ENCODE results near the gene FLRT2.
A peak's percentile ranks its signal among the peaks of the same experiment; 100 is the strongest.

The FLRT2 gene

DNA sequence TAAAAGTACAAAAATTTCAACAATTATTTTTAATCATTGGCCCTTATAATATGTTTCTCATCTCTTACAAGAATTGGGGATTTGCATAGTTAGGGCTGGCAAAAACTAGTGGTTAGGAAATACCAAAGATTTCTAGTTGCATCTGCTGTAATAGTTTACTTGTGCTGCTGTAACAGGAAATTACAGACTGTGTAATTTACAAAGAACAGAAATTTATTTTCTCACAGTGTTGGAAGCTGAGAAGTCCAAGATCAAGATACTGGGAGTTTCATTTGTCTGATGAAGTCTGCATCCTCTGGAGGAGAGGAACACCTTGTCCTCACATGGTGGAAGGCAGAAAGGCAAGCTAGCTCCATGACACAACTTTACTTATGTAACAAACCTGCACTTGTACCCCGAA is 157.0 kb downstream of the FLRT2 start:
- no peak for TF ChIP-seq ZFX (IDR thresholded peaks at IDR 0.05)
- TF ChIP-seq, protein P1, sequence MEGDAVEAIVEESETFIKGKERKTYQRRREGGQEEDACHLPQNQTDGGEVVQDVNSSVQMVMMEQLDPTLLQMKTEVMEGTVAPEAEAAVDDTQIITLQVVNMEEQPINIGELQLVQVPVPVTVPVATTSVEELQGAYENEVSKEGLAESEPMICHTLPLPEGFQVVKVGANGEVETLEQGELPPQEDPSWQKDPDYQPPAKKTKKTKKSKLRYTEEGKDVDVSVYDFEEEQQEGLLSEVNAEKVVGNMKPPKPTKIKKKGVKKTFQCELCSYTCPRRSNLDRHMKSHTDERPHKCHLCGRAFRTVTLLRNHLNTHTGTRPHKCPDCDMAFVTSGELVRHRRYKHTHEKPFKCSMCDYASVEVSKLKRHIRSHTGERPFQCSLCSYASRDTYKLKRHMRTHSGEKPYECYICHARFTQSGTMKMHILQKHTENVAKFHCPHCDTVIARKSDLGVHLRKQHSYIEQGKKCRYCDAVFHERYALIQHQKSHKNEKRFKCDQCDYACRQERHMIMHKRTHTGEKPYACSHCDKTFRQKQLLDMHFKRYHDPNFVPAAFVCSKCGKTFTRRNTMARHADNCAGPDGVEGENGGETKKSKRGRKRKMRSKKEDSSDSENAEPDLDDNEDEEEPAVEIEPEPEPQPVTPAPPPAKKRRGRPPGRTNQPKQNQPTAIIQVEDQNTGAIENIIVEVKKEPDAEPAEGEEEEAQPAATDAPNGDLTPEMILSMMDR (conservative IDR thresholded peaks at IDR 0.05) = no peak
- H3K27ac ChIP-seq = no peak overlapping the region

DNA sequence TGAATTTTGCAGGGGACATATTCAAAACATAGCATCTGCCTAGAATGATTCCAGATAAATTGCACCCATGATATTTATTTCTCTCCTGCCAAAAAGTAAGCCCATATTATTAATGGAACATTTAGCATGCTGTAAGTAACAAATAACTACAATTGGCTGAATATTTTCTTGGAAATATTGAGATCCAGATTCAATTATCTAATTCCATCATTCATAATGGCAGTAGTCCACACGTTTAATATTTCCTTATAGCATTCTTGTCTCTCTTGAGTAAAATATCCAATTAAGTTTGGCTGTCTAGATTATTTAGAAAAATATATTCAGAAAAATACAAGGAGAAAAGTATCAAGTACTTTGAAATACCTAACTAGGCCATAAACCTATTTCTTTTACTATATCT is 157.5 kb downstream of the FLRT2 start:
- no peak for TF ChIP-seq ZFX (IDR thresholded peaks at IDR 0.05)
- TF ChIP-seq, protein P1 (conservative IDR thresholded peaks at IDR 0.05) = no peak
- H3K27ac ChIP-seq = no peak overlapping the region

DNA sequence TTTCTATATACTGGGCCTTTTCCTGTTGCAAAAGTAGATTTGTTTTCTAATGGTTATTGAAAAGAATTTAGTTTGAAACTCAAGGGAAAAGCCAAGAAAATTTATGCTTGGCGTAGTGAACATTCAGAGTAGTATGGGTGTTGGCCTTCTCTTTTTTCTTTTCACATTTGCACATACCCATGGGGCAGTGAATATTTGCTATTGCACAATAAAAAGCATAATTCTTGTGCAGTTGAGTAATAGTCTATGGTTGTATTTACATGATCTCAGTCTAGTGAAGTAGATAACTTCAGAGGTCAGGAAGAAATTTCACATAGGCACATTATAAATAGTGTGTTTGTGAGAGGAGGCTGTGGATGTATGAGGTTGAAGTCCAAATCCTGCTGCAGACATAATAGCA is 158.1 kb downstream of the FLRT2 start:
- no peak overlapping the region for H3K27ac ChIP-seq
- TF ChIP-seq ZFX (IDR thresholded peaks at IDR 0.05) = no peak
- TF ChIP-seq, protein P1 (conservative IDR thresholded peaks at IDR 0.05) = no peak

DNA sequence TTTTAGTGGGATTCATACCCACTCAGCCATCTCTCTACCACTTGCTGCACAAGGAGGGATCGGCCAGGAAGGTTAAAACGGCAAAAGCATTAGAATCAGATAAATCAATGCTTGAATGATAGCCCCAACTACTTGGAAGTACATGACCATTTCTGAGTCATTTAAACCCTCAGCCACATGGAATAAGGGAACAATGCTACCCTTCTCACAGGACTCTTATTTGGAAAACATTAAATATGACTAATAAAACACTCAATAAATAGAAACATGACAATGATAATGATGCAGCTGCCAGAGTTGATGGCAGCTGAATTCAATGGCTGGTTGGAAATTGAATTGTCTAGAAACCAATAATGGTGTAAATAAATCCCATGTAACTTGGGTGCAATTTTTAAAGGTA is 165.4 kb downstream of the FLRT2 start:
- H3K27ac ChIP-seq = no peak overlapping the region
- TF ChIP-seq ZFX (IDR thresholded peaks at IDR 0.05) = no peak
- TF ChIP-seq, protein P1 (conservative IDR thresholded peaks at IDR 0.05) = no peak

DNA sequence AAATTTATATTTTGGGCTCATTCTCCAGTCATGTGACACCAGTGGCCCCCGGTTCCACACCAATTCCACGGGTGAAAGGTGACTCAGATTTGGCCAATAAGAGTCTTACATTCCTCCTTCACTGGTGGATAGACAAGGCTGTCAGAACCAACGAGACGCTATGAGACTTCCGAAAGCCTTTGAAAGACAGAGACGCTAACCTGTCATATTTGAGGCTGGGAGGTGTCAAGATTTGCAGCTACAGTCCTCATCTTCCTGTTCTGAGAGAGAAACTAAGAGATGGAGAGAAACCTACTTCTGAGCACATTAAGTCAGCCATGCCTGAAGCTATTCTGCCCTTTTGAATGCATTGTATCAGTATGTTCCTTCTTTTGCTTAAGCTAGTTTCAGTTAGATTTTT is 171.2 kb downstream of the FLRT2 start:
- no peak overlapping the region for H3K27ac ChIP-seq
- TF ChIP-seq ZFX (IDR thresholded peaks at IDR 0.05) = no peak
- TF ChIP-seq, protein P1 (conservative IDR thresholded peaks at IDR 0.05) = no peak

DNA sequence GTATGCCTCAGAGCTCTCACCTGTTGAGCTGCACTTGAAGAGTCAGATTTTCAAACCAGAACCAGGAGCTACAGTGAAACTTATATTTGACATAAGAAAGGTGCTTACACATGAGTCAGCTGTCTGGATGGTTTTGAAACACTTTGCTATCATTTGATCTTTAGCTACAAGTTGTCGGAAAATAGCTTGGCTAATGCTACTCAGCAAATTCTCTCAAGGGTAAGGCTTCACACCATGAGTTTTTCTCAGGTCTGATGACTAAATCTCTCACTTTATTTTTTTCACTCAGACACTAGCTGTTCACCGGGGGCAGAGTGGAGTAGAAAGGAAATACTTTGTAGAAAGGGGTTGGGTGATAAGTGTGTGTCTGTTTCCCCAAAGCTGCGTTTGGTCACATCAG is 171.8 kb downstream of the FLRT2 start:
- no peak for TF ChIP-seq ZFX (IDR thresholded peaks at IDR 0.05)
- TF ChIP-seq, protein P1 (conservative IDR thresholded peaks at IDR 0.05) = no peak
- no peak overlapping the region for H3K27ac ChIP-seq

DNA sequence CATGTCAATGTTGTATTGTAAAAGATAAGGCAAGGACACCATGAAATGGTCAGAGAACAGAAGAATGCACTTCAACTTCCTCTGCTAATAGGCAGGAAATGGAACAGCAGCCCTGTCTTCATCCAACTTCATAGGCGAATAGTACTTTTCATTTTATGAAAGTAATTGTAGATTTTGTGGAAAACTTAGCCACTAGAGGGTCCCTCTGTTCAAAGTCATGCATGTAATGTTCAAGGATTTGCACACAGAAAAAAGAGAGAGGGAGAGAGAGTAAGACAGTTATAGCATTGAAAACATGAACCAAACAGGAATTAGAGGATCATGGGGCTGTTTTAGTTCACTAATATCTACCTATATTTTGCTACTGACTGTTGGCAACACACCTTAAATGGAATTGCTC is 172.2 kb downstream of the FLRT2 start:
- H3K27ac ChIP-seq = no peak overlapping the region
- TF ChIP-seq ZFX (IDR thresholded peaks at IDR 0.05) = no peak
- TF ChIP-seq, protein P1 (conservative IDR thresholded peaks at IDR 0.05) = 0 out of 2 replicates have a peak, but pooled peaks have one; percentile 7

All from C4-2B (cell line).